ELF-1 (cell line): ENCODE results near the gene ETV4.

Experiments used
- DNase-seq: peaks from one replicate; pipeline ENCODE4 v3.0.0-alpha.2; 2016; ENCODE audit warnings: low read depth, low spot score

Gene ETV4

DNA sequence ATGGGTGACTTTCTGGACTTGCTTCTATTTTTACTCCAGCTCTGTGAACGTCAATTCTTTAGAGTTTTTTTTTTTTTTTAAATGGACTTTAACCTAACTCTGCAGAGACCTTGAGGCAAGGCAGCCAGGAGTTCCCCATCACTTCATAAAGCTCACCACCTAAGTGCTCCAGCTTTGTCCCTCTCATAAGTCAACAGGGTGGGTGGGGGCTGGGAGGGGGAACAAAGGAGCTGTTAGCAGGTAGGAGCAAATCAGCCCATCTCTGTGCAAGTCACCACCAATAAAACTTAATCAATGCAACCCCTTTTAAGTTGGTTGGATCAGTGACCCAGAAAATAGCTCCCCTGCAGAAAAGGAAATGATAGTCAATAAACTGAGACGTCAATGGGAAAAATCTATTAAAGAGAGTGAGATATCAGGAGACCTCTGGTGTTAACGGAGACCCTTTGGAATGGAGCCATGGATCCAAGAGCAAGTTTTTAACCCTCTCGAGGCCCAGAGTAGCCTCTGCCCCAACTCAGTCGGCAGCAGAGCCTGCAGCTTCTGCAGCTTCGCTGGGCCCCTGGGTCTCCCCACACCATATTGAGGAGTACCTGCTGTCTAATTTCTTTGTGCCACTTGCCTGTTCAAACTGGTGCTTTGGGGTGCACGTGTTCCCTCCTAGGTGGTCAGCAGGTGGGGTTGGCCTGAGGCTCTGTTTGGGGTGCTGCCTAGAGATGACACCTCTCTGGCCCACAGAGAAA lies 27.6 kb upstream of the ETV4 start:
- DNase-seq = no peak

GRCh38 chr17:43572368-43572980 lies 26.3 kb upstream of the ETV4 start:
- DNase-seq = peak; percentile 43

- no peak for DNase-seq
Measured at GRCh38 chr17:43570518-43570928, 24.4 kb upstream of the ETV4 start.

DNA sequence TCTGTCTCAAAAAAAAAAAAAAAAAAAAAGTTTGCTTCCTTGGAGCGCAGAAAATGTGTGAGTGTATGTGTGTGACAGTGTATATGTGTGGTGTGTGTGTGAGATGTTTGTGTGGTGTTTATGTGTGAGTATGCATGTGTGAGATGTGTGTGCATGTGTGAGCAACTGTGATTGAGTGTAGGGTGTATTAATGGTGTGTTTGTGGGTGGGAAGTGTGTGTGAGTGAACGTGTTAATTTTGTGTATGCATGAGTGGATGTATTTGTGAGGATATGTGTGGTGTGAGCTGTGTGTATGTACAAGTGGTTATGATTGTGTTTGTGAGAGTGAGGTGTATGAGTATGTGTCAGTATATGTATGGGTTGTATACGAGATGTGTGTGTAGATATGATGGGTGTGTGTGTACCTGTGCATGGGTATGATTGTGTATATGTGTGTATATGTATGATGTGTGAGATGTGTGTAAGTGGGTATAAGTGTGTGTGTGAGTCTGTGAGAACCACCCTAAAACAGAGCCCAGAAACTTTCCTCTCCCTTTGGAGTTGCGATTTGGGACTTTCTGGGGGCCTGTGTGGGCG lies 22.5 kb upstream of the ETV4 start:
- DNase-seq = no peak

DNA sequence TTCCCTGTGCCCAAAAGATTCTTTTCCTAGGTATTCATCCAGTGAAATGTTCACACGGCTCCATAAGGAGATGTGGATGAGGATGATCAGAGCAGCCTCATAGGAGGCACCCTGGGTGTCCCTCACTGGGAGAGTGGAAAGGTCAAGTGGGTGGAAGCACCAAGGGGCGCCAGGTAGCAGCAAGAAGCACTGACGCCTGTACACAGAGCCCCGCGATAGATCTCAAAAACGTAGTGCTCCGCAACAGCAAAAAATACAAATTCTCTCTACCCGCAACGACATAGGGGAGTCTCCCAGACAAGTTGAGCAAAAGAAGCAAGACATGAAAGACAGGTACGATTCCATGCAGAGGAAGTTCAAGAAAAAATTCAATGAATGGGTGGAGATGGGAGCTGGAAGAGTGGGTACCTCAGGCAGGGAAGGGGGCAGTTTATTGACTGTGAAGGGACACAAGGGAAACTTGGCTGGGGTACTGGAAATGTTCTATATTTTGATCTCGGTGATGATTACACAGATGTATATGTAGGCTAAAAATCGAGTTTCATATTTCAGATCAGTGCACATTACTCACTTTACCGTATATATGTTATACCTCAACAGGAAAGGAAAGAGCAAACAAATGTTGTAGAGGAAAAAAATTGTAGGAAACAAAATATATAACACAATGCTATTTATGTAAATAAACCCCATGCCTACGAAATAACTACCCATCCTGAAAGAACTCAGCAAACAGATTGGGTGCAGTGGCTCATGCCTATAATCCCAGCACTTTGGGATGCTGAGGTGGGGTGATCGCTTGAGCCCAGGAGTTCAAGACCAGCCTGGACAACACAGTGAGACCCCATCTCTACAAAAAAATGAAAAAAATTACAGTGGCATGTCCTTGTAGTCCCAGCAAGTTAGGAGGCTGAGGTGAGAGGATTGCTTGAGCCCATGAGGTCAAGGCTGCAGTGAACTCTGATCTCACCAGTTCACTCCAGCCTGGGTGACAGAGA lies 17.8 kb upstream of the ETV4 start:
- no peak for DNase-seq

GRCh38 chr17:43562679-43563599 lies 16.8 kb upstream of the ETV4 start:
- peak; percentile 88 for DNase-seq

- peak; percentile 45 for DNase-seq
Measured at GRCh38 chr17:43560461-43561427, 14.6 kb upstream of the ETV4 start.

DNA sequence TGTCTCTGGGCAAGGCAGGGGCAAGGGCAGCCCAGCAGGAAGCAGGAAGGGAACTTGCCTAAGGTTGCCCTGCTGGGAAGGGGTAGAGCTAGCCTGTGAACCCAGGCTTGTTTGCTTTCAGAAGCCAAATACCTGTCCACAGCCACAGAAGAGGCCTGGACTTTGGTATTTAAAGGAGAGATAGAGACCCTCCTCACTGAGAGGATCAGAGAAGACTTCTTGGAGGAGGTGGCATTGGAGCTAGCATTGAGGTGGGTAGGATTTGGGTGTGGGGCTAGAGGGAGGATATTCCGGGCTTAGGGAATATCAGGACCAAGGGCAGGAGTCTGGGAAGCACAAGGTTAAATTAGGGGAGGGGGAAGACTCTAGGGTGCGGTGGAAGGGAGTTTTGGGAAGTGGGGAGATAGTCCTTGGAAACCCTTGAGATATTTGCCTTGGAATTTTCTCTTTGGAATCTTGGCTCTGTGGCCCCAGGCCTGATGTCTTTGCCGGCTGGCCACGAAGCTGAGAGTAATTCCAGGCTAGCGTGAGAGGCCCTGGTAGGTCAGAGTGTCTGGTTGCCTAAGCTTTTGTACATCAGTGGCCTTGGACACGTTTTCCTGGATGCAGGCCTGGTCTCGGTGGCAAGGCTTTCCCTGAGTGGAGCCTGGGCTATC lies 13.1 kb upstream of the ETV4 start:
- DNase-seq = peak; percentile 62

GRCh38 chr17:43558805-43559160 lies 12.6 kb upstream of the ETV4 start:
- no peak for DNase-seq

GRCh38 chr17:43556292-43556691 lies 10.2 kb upstream of the ETV4 start:
- DNase-seq = no peak

- peak; percentile 49 for DNase-seq
Measured at GRCh38 chr17:43554857-43555256, 8.7 kb upstream of the ETV4 start.

DNA sequence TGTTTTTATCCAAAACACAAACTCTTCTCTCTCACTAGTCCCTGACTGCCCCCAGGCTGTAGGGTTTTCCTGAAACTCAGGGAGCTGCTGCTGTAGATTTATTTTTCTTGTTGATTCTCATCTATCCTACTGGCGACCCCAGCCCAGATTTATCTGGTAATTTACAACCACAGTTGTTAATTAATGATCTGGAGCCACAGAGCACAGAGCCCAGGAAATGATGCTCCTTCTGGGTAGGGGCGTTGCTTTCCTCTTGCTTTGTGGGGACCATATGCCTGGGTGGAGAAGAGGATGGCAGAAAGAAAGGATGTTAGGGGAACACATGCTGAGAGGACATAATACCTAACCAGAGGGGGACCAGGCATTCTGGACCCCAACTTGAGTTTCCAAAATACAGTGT lies 7.4 kb upstream of the ETV4 start:
- peak; percentile 47 for DNase-seq

GRCh38 chr17:43552229-43552837 lies 6.2 kb upstream of the ETV4 start:
- no peak for DNase-seq

GRCh38 chr17:43550754-43551153 lies 4.6 kb upstream of the ETV4 start:
- no peak for DNase-seq

DNA sequence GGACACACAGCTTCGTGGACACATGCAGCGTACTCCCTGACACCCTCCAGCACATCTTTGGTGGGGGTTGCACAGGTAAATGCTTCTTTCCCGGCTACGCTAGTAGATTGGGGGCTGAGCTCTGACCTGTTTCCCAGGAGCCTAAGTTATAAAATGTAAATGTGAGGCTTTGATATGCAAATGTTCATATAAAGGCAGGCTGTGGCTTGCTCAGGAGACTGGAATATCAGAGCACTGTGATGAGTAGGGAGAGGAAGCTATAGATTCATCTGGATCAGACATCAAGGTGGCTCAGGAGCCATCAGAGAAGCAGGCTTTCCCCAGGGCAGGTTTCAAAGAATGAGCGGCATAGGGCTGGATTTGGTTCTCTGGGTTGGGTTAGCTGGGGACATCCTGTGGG lies 3.4 kb upstream of the ETV4 start:
- no peak for DNase-seq

DNA sequence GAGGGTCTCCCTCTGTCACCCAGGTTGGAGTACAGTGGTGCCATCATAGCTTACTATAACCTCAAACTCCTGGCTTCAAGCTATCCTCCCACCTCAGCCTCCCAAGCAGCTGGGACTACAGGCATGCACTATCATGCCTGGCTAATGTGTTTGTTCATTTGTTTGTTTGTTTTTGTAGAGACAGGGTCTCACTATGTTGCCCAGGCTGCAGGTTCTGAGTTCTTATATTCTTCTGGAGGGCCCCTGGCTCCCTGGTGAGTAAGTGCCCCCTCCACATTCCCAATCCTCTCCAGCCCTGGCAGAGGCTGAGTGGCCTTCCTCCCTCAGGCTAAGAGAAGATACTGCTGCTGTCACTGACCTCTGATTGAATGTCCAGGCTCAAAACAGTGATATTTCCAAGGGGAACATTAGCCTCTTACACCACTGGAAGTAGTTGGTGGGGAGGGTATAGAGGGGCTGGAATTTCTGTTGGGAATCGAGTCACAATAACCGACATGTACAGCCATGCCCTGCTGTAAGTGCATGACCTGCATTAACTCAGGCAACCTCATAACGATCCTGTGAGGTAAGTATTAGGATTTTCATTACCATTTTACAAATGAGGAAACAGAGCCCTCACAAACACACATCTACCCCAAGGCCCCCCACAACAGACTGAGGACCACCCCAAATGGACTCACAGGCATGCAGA lies 2.7 kb upstream of the ETV4 start:
- no peak for DNase-seq

- DNase-seq = no peak
Measured at GRCh38 chr17:43547659-43548256, 1.6 kb upstream of the ETV4 start.

DNA sequence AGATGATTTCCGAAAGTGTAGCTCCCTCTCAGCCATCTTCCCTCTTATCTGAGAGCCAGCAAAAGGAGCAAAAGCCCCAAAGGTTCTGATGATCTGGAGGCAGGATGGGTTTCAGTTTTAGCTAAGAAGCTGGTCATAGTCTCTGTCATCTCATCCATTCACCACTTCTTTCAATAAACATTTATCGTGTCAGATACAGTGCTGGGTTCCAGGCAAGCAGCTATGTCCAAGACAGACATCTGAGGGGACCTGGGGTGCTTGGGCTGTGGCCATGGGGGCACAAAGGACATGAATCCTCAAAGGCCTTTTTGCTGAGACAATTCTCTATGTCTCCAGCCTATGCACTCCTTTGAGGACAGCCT lies 1.0 kb upstream of the ETV4 start:
- DNase-seq = no peak
